Trophoblast cell (in vitro differentiated cells and primary cell): Measurements from ENCODE around the gene IREB2.

Source experiments
- DNase-seq, 2 donors: peaks; one replicate each; pipeline ENCODE4 v3.0.0-alpha.2; 2016
- H2AFZ ChIP-seq: 2 replicates; pipeline ENCODE4 v1.6.1; 2013; ENCODE audit warnings: low read length, moderate library complexity, mild to moderate bottlenecking; ENCODE audit not compliant: insufficient read depth, poor library complexity
- H2AK5ac ChIP-seq: 2 replicates; pipeline ENCODE4 v1.6.1; 2013; ENCODE audit warnings: mild to moderate bottlenecking, low read length
- H2BK120ac ChIP-seq: 2 replicates; pipeline ENCODE4 v1.6.1; 2013; ENCODE audit warnings: low read length, mild to moderate bottlenecking, moderate library complexity; ENCODE audit not compliant: insufficient read depth, poor library complexity
- H2BK12ac ChIP-seq: 2 replicates; pipeline ENCODE4 v1.6.1; 2013; ENCODE audit warnings: mild to moderate bottlenecking, low read length, moderate library complexity
- H2BK5ac ChIP-seq: 2 replicates; pipeline ENCODE4 v1.6.1; 2013; ENCODE audit warnings: low read length, low read depth, moderate library complexity, mild to moderate bottlenecking; ENCODE audit not compliant: poor library complexity
- H3K14ac ChIP-seq: 2 replicates; pipeline ENCODE4 v1.6.1; 2013; ENCODE audit warnings: mild to moderate bottlenecking, low read length
- H3K18ac ChIP-seq: 2 replicates; pipeline ENCODE4 v1.6.1; 2013; ENCODE audit warnings: mild to moderate bottlenecking, low read length
- H3K23ac ChIP-seq: 2 replicates; pipeline ENCODE4 v1.6.1; 2013; ENCODE audit warnings: low read length
- H3K27ac ChIP-seq: 2 replicates; pipeline ENCODE4 v1.5.1; 2013; ENCODE audit warnings: low read depth, mild to moderate bottlenecking, inconsistent platforms, low read length, moderate library complexity
- H3K27me3 ChIP-seq: 2 replicates; pipeline ENCODE4 v1.6.1; 2013; ENCODE audit warnings: inconsistent platforms, mild to moderate bottlenecking, low read length, moderate library complexity; ENCODE audit not compliant: insufficient read depth
- H3K36me3 ChIP-seq, 2 experiments: 1 replicate in 1 of 2; 2 replicates in 1 of 2; pipeline ENCODE4 v1.6.1; 2013; ENCODE audit warnings: low read length in 2 of 2, mild to moderate bottlenecking in 2 of 2, moderate library complexity in 1 of 2; ENCODE audit not compliant: insufficient read depth in 2 of 2, control insufficient read depth in 1 of 2
- H3K4ac ChIP-seq: 2 replicates; pipeline ENCODE4 v1.6.1; 2013; ENCODE audit warnings: low read depth, mild to moderate bottlenecking, low read length, moderate library complexity
- H3K4me1 ChIP-seq, 2 experiments: 1 replicate in 1 of 2; 2 replicates in 1 of 2; pipeline ENCODE4 v1.6.1; 2013; ENCODE audit warnings: low read length in 2 of 2, mild to moderate bottlenecking in 2 of 2, moderate library complexity in 1 of 2; ENCODE audit not compliant: insufficient read depth in 2 of 2, control insufficient read depth in 1 of 2
- H3K4me2 ChIP-seq: 2 replicates; pipeline ENCODE4 v1.6.1; 2013; ENCODE audit warnings: inconsistent platforms, mild to moderate bottlenecking, low read length, moderate library complexity
- H3K4me3 ChIP-seq: 2 replicates; pipeline ENCODE4 v1.5.1; 2013; ENCODE audit warnings: mild to moderate bottlenecking, low read depth, low read length, inconsistent platforms
- H3K79me1 ChIP-seq: one replicate; pipeline ENCODE4 v1.6.1; 2013; ENCODE audit warnings: low read length
- H3K79me2 ChIP-seq: 2 replicates; pipeline ENCODE4 v1.6.1; 2013; ENCODE audit warnings: low read length, mild to moderate bottlenecking; ENCODE audit not compliant: control insufficient read depth, insufficient read depth, poor library complexity
- H3K9ac ChIP-seq: 2 replicates; pipeline ENCODE4 v1.6.1; 2013; ENCODE audit warnings: mild to moderate bottlenecking, low read length
- H3K9me3 ChIP-seq: 2 replicates; pipeline ENCODE4 v1.6.1; 2013; ENCODE audit warnings: low read depth, mild to moderate bottlenecking, control low read depth, inconsistent platforms, low read length; ENCODE audit not compliant: insufficient read depth
- H4K12ac ChIP-seq: 2 replicates; pipeline ENCODE4 v1.6.1; 2013; ENCODE audit warnings: low read depth, mild to moderate bottlenecking, low read length, moderate library complexity
- H4K8ac ChIP-seq: 2 replicates; pipeline ENCODE4 v1.6.1; 2013; ENCODE audit warnings: low read depth, mild to moderate bottlenecking, low read length, moderate library complexity
- H4K91ac ChIP-seq: one replicate; pipeline ENCODE4 v1.6.1; 2013; ENCODE audit warnings: low read depth, mild to moderate bottlenecking, low read length, moderate library complexity
- WGBS: extraction: QIAGEN DNeasy Blood & Tissue Kit; methylation state at CpG from one replicate; pipeline ENCODE4 v1.1.7; 2013; ENCODE audit warnings: missing lambda C conversion rate; ENCODE audit not compliant: insufficient read length, insufficient coverage; ENCODE audit errors: extremely low coverage; 5-methylcytosine and 5-hydroxymethylcytosine counted together

The IREB2 gene

GRCh38 chr15:78477295-78477694, 39.3 kb downstream of the IREB2 start:
- Histone ChIP-seq H3K23ac (no peak overlapping the region), H3K79me1 (no peaks in the 10 kb centered on the region), H3K27ac (no peak overlapping the region), H3K14ac (no peak overlapping the region), H3K9ac (no peak overlapping the region), H3K27me3 (no peaks in the 10 kb centered on the region), H3K4me2 (no peak overlapping the region), H3K9me3 (no peaks in the 10 kb centered on the region), H2BK12ac (no peak overlapping the region), H2BK5ac (no peak overlapping the region), H2AFZ (no peak overlapping the region), H4K8ac (no peak overlapping the region), H2BK120ac (no peak overlapping the region), H3K18ac (no peak overlapping the region), H3K79me2 (no peaks in the 10 kb centered on the region), H3K4ac (no peak overlapping the region), H3K36me3 (peaks cover 29 to 30% of the 10 kb centered on the region in 2 experiments), H4K91ac (no peak overlapping the region), H4K12ac (no peak overlapping the region), H3K4me3 (no peak overlapping the region), H2AK5ac (no peak overlapping the region), H3K4me1 (no peaks in the 10 kb centered on the region)
- no CpG with 5 or more reads among the region's 5 CpGs for WGBS
- DNase-seq, result no peak

GRCh38 chr15:78479650-78480049, 41.6 kb downstream of the IREB2 start:
- Histone ChIP-seq H3K4ac (no peak overlapping the region), H3K23ac (no peak overlapping the region), H3K4me2 (no peak overlapping the region), H3K27ac (no peak overlapping the region), H3K79me1 (no peaks in the 10 kb centered on the region), H3K4me3 (no peak overlapping the region), H2BK5ac (no peak overlapping the region), H3K36me3 (peaks cover 32 to 36% of the 10 kb centered on the region in 2 experiments), H3K9ac (no peak overlapping the region), H2BK12ac (no peak overlapping the region), H3K27me3 (no peaks in the 10 kb centered on the region), H3K79me2 (no peaks in the 10 kb centered on the region), H3K4me1 (no peaks in the 10 kb centered on the region), H2AFZ (no peak overlapping the region), H3K18ac (no peak overlapping the region), H2AK5ac (no peak overlapping the region), H4K91ac (no peak overlapping the region), H2BK120ac (no peak overlapping the region), H3K14ac (no peak overlapping the region), H3K9me3 (no peaks in the 10 kb centered on the region), H4K12ac (no peak overlapping the region), H4K8ac (no peak overlapping the region)
- no peak for DNase-seq
- WGBS, result no CpG with 5 or more reads among the region's 3 CpGs

- no CpG with 5 or more reads among the region's 7 CpGs for WGBS
- Histone ChIP-seq H2BK120ac (no peak overlapping the region), H2AFZ (no peak overlapping the region), H4K91ac (no peak overlapping the region), H3K23ac (no peak overlapping the region), H3K79me2 (no peaks in the 10 kb centered on the region), H3K4me1 (no peaks in the 10 kb centered on the region), H3K14ac (no peak overlapping the region), H3K4ac (no peak overlapping the region), H2BK5ac (no peak overlapping the region), H3K18ac (no peak overlapping the region), H2BK12ac (no peak overlapping the region), H3K4me3 (no peak overlapping the region), H3K79me1 (no peaks in the 10 kb centered on the region), H3K36me3 (peaks cover 35 to 44% of the 10 kb centered on the region in 2 experiments), H3K9ac (no peak overlapping the region), H4K12ac (no peak overlapping the region), H2AK5ac (no peak overlapping the region), H3K27ac (no peak overlapping the region), H3K4me2 (no peak overlapping the region), H3K9me3 (no peaks in the 10 kb centered on the region), H4K8ac (no peak overlapping the region), H3K27me3 (no peaks in the 10 kb centered on the region)
- DNase-seq, result no peak
Observed at GRCh38 chr15:78481917-78482316, 43.9 kb downstream of the IREB2 start.

GRCh38 chr15:78492872-78493271, 54.9 kb downstream of the IREB2 start:
- Histone ChIP-seq H3K27ac (no peak overlapping the region), H2AK5ac (no peak overlapping the region), H3K4ac (no peak overlapping the region), H4K91ac (no peak overlapping the region), H3K14ac (no peak overlapping the region), H2BK5ac (no peak overlapping the region), H3K4me1 (no peaks in the 10 kb centered on the region), H3K4me2 (no peak overlapping the region), H3K4me3 (no peak overlapping the region), H3K9me3 (no peaks in the 10 kb centered on the region), H3K23ac (no peak overlapping the region), H3K79me2 (no peaks in the 10 kb centered on the region), H4K8ac (no peak overlapping the region), H3K9ac (no peak overlapping the region), H4K12ac (no peak overlapping the region), H3K18ac (no peak overlapping the region), H3K27me3 (no peaks in the 10 kb centered on the region), H2AFZ (no peak overlapping the region), H2BK120ac (no peak overlapping the region), H3K79me1 (no peaks in the 10 kb centered on the region), H3K36me3 (peaks cover 22 to 30% of the 10 kb centered on the region in 2 experiments), H2BK12ac (no peak overlapping the region)
- no CpG with 5 or more reads among the region's 1 CpG for WGBS
- no peak for DNase-seq
